Inferior parietal cortex (tissue), 1 donor: ENCODE data around the gene NRXN3.
"Not testable (repeated sequence)": the region's sequence is repeated elsewhere in the genome, so short reads cannot be mapped to it uniquely, and the experiment has no call there.

ENCODE experiments used
- DNase-seq: peaks from one replicate; pipeline ENCODE4 v3.0.0-alpha.2; 2016; ENCODE audit errors: extremely low spot score

The NRXN3 gene

GRCh38 chr14:78486081-78486480 lies 315.9 kb downstream of the NRXN3 start:
- no peak for DNase-seq

- DNase-seq = no peak
These were observed 316.4 kb downstream of the NRXN3 start for GRCh38 chr14:78486621-78487020.

GRCh38 chr14:78487573-78487972 lies 317.4 kb downstream of the NRXN3 start:
- not testable (repeated sequence) for DNase-seq

GRCh38 chr14:78488938-78489337 lies 318.8 kb downstream of the NRXN3 start:
- no peak for DNase-seq

DNA sequence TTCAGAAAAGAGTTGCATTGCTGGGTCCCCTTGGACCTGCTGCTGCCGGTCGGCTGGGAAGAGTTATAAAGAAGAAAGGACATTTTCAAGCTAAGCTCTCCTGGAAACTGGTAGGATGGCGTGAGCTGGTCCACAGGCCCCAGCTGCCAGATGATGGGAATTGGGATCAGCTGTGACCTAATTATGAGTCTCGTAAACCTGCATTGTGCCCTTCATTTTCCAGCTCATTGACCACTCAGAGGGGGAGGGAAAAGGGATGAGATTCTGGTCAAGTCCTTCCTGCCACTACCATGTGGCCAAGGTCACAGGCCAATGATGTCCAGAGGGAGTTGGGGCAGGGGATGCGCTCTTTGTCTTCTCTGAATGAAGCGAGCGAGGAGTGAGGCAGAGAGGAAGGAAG lies 320.9 kb downstream of the NRXN3 start:
- DNase-seq = no peak

DNA sequence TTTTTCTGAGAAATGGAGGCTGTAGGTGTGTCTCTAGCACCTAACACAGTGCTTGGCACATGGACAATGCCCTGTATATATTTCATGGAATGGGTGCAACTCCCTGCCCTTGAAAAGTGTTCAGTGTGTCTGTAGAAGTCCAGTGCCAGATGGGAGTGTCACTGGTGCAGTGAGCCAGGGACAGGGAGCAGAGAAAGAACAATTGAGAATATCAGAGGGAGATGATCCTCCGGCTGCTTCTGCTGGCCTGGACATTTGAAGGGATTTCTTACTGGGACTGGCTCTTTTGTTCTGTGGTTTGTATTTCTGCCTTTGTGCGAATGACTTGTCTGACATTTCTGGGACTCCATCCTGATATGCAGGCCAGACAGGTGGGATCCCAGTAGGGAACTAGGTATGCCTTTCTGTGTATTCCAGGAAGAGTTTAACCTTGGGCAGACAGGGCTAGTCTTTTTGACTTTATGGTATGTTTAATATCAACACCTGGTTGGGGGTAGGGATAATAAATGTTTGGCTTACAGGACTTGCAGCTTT lies 328.0 kb downstream of the NRXN3 start:
- peak; percentile 20 for DNase-seq

GRCh38 chr14:78501909-78502308 lies 331.7 kb downstream of the NRXN3 start:
- DNase-seq = no peak

DNA sequence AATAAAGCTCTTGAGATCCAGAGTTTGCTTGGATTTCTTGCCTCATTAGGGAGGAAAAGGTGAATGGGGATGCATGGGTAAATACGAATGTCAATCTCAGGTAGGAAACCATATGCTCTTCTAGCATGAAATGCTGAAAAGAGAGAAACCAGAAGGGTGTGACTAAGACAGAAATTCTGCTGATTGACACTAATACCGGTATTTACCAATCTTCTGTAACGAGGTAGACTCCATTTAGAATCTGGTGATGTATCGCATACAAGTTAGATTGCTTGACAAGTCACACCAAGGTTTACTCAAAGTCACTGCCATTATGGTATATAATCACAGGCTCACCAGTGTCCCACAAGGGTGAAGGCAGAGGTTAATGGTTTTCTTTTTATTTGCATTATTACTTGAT lies 337.9 kb downstream of the NRXN3 start:
- DNase-seq = no peak

- DNase-seq = no peak
These were observed 339.3 kb downstream of the NRXN3 start for GRCh38 chr14:78509516-78509915.

GRCh38 chr14:78512021-78512420 lies 341.8 kb downstream of the NRXN3 start:
- no peak for DNase-seq

GRCh38 chr14:78519863-78520262 lies 349.7 kb downstream of the NRXN3 start:
- no peak for DNase-seq

DNA sequence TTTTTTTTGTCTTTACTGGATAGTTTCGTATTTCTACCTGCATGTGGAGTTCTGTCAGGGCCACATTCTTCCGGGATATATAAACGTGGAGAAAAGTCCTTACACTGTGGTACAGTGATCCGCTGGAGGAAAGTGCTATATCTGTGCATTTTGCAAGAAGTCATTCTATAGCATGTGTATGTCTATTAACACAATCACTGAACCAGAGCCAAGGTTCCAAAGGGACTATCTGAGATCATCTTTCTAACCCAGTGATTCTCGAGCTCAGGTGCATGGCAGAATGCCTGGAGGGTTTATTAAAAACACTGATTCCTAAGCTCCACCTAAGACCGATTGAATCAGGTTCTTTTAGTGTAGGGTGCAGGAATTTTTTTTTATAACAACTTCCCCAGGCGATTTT lies 354.0 kb downstream of the NRXN3 start:
- DNase-seq = no peak

DNA sequence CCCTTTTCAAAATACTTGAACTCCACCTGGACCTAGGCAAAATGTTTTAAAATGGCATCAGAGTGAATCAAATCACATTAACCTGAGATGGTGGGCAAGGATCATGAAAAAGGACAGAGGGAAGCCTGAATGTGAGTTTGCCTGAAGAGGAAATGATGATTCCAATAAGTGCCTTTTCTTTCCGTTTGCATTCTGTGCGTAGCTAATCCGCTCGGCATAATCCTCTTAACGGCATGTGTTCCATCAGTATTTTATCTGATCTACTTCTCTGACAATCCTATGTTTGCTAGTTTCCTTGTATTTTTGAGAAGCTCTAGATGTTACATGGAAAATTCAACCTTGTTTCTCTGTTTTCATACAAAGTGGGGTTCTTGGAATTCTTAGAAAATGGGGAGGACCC lies 354.6 kb downstream of the NRXN3 start:
- DNase-seq = no peak

DNA sequence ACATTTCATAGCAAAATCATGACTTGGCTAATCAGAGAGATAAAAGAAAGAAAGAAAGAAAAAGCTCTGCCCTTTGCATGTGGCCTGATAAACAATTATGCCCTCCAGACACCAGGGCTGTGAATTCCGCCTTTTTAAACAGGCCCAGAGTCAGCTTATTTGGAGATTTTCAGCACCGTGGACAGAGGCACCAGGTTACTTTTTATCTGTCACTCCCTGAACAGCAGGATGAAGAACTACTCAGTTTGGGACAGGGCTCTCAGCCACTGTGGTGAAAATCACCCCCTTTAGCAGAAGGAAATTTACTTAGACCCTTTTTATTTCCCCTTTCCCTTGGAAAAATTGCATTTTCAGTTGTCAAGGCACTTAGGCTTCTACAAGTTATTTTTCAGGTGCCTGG lies 359.9 kb downstream of the NRXN3 start:
- no peak for DNase-seq

DNA sequence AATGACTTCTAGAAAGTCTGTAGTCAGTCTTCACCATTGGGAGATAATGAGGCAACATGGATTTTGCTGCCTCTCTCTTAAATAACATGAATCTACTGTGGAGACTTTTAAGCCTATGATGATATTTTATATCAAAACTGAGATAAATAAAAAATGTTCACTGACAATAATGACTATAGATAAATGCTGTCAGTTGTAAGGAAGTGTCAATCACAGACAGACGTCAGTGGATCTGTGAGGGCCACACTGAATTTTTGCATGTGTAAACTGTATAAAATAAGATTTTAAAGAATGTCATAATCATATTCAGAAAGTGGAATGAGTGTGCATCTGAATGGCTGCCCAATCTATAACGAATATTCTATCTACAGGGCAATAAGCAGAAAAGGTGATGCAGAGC lies 364.0 kb downstream of the NRXN3 start:
- no peak for DNase-seq

DNA sequence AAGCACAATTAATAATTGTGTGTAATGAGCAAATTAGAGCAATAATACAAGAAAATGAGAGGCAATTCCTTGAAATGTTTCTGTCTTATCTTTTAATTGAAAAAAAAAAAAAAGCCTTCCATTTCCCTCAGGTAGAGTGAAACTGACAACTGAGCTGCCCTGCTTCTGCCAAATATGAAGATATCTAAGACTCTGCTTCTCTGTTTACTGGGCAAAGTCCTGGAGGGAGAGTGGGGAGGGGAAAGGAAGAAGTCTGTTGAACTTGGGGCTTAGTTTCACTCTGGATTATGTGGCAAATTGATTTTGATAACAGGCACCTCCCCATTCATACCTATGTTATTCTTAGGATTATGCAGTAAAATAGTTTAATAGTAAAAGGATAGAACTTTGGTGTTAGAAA lies 364.9 kb downstream of the NRXN3 start:
- no peak for DNase-seq

- DNase-seq = not testable (repeated sequence)
These were observed 371.6 kb downstream of the NRXN3 start for GRCh38 chr14:78541788-78542187.

GRCh38 chr14:78543433-78543832 lies 373.3 kb downstream of the NRXN3 start:
- DNase-seq = no peak

GRCh38 chr14:78561074-78561473 lies 390.9 kb downstream of the NRXN3 start:
- no peak for DNase-seq

- DNase-seq = peak; percentile 95
These were observed 396.1 kb downstream of the NRXN3 start for GRCh38 chr14:78566026-78566858.

- no peak for DNase-seq
These were observed 396.6 kb downstream of the NRXN3 start for GRCh38 chr14:78566859-78567172.

GRCh38 chr14:78567343-78567742 lies 397.2 kb downstream of the NRXN3 start:
- no peak for DNase-seq

DNA sequence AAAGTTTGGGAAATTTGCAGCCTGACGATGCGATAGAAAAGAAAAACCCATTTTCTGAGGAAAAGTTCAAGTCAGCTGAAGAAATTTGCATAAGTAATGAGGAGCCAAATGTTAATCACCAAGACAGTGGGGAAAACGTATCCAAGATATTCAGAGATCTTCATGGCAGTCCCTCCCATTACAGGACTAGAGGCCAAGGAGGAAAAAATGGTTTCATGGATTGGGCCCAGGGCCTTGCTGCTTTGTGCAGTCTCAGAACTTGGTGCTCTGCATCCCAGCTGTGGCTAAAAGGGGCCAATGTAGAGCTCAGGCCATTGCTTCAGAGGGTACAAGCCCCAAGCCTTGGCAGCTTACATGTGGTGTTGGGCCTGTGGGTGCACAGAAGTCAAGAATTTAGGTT lies 403.6 kb downstream of the NRXN3 start:
- not testable (repeated sequence) for DNase-seq
